A549 (cell line): ENCODE results near the gene TECR. TPM values are rescaled to one million over a fixed set of nuclear protein-coding genes. Genes with fewer than 3 reads are reported as not detected.

ENCODE experiments used
- ATAC-seq, 2 experiments: fragments of 200-7000 bp in 1 of 2; fragments of >200 bp in 1 of 2; cut with Nextera tagmentation in 1 of 2; cut with Tn5 transposase in 1 of 2; 3 replicates each; pipeline versions ENCODE4 v1.8.0 to v1.9.1; 2018 to 2020; ENCODE audit warnings: mild to moderate bottlenecking in 1 of 2, moderate library complexity in 1 of 2
- CTCF ChIA-PET: fragments of 300-600 bp; sonication (Branson Sonifier 250); formaldehyde crosslinking; extraction: SDS; loops from one replicate; lab custom pipeline; 2021; ENCODE audit warnings: antibody characterized with exemption, inconsistent platforms; lab: Yijun Ruan, JAX
- POLR2A ChIA-PET: fragments of 350-600 bp; formaldehyde crosslinking; extraction: SDS; loops from one replicate; lab custom pipeline; 2021; ENCODE audit warnings: antibody characterized with exemption, inconsistent platforms; lab: Yijun Ruan, JAX
- DNase-seq, 2 experiments: peaks; one replicate each; pipeline versions ENCODE4 v3.0.0 to v3.0.0-alpha.2; 2011 to 2016; ENCODE audit warnings: low read depth in 1 of 2, low spot score in 1 of 2
- FAIRE-seq: peaks from 2 replicates; lab custom pipeline; 2011; peaks lifted over from hg19 to GRCh38; lab: Jason Lieb, UNC
- H3K27ac ChIP-seq, 2 experiments: fragments of >200 bp; sonication (Bioruptor Twin); formaldehyde crosslinking; 3 replicates each; pipeline ENCODE4 v1.5.1; 2016 to 2017
- H3K4me1 ChIP-seq: fragments of >200 bp; sonication (Bioruptor Twin); formaldehyde crosslinking; 3 replicates; pipeline ENCODE4 v1.6.1; 2016
- H3K4me2 ChIP-seq: fragments of >200 bp; sonication (Bioruptor Twin); formaldehyde crosslinking; 3 replicates; pipeline ENCODE4 v1.6.1; 2016
- H3K4me3 ChIP-seq: fragments of >200 bp; sonication (Bioruptor Twin); formaldehyde crosslinking; 3 replicates; pipeline ENCODE4 v1.5.1; 2016
- H3K9me3 ChIP-seq: fragments of >200 bp; sonication (Bioruptor Twin); formaldehyde crosslinking; 3 replicates; pipeline ENCODE4 v1.6.1; 2016
- E2F6 ChIP-seq: IDR thresholded peaks from 2 replicates; pipeline ENCODE4 v1.6.1; 2012; ENCODE audit warnings: low read depth, borderline replicate concordance
- EHF ChIP-seq: fragments of 250-450 bp; sonication (Bioruptor Pico); IDR thresholded peaks from 2 replicates; pipeline ENCODE4 v1.5.0; 2020; ENCODE audit warnings: mild to moderate bottlenecking
- FOSL2 ChIP-seq, 2 experiments: fragments of 450-650 bp in 1 of 2; fragments of >200 bp in 1 of 2; sonication (Bioruptor Twin) in 1 of 2; formaldehyde crosslinking; IDR thresholded peaks; 2 replicates each; pipeline versions ENCODE4 v1.5.0 to v1.6.1; 2016 to 2020; ENCODE audit warnings: mild to moderate bottlenecking in 1 of 2, moderate library complexity in 1 of 2
- GATA3 ChIP-seq: IDR thresholded peaks from 2 replicates; pipeline ENCODE4 v1.6.1; 2012; ENCODE audit warnings: borderline replicate concordance
- HMGXB4 ChIP-seq: fragments of 250-450 bp; sonication (Bioruptor Pico); IDR thresholded peaks from 2 replicates; pipeline ENCODE4 v1.5.0; 2021; ENCODE audit warnings: mild to moderate bottlenecking, moderate library complexity, borderline replicate concordance
- HOXA7 ChIP-seq: fragments of 250-450 bp; sonication (Bioruptor Pico); IDR thresholded peaks from 2 replicates; pipeline ENCODE4 v1.5.0; 2020; ENCODE audit warnings: mild to moderate bottlenecking, moderate library complexity
- HOXB5 ChIP-seq: fragments of 250-450 bp; sonication (Bioruptor Pico); IDR thresholded peaks from 2 replicates; pipeline ENCODE4 v1.5.0; 2020; ENCODE audit warnings: mild to moderate bottlenecking, moderate library complexity
- JUN ChIP-seq, 2 experiments: fragments of >200 bp; sonication (Bioruptor Twin); formaldehyde crosslinking; IDR thresholded peaks; 2 replicates in 1 of 2; 3 replicates in 1 of 2; pipeline ENCODE4 v1.6.1; 2016 to 2017
- KDM1A ChIP-seq: fragments of 200-600 bp; sonication (generic); IDR thresholded peaks from 2 replicates; pipeline ENCODE4 v1.6.1; 2016; ENCODE audit warnings: low read depth, mild to moderate bottlenecking
- PHF8 ChIP-seq: fragments of 200-600 bp; sonication (generic); IDR thresholded peaks from 2 replicates; pipeline ENCODE4 v1.6.1; 2016; ENCODE audit warnings: low read depth, mild to moderate bottlenecking, antibody characterized with exemption, moderate library complexity, borderline replicate concordance
- POLR2A ChIP-seq: IDR thresholded peaks from 2 replicates; pipeline ENCODE4 v1.6.1; 2012; ENCODE audit warnings: mild to moderate bottlenecking, low read length
- RAD21 ChIP-seq, 2 experiments: fragments of >200 bp in 1 of 2; sonication (Bioruptor Twin) in 1 of 2; formaldehyde crosslinking in 1 of 2; IDR thresholded peaks in 1 of 2; conservative IDR thresholded peaks in 1 of 2; 2 replicates in 1 of 2; 3 replicates in 1 of 2; pipeline ENCODE4 v1.6.1; 2012 to 2018; ENCODE audit warnings: inconsistent platforms in 1 of 2
- RARB ChIP-seq: fragments of 250-450 bp; sonication (Bioruptor Pico); IDR thresholded peaks from 2 replicates; pipeline ENCODE4 v1.8.0; 2021; ENCODE audit warnings: mild to moderate bottlenecking, moderate library complexity
- TFCP2L1 ChIP-seq: fragments of 250-450 bp; sonication (Bioruptor Pico); IDR thresholded peaks from 2 replicates; pipeline ENCODE4 v1.5.0; 2021; ENCODE audit warnings: mild to moderate bottlenecking
- TP53 ChIP-seq: fragments of 250-450 bp; sonication (Bioruptor Pico); IDR thresholded peaks from 2 replicates; pipeline ENCODE4 v1.5.0; 2021; ENCODE audit warnings: mild to moderate bottlenecking, moderate library complexity
- ZC3H11A ChIP-seq: fragments of 450-650 bp; IDR thresholded peaks from 2 replicates; pipeline ENCODE4 v1.6.1; 2014; ENCODE audit warnings: antibody characterized with exemption, mild to moderate bottlenecking
- WGBS: methylation state at CpG from one replicate; pipeline ENCODE4 v1.1.6; 2017; ENCODE audit errors: missing lambda C conversion rate; 5-methylcytosine and 5-hydroxymethylcytosine counted together
- polyA plus RNA-seq, 4 experiments: library from polyadenylated mRNA; depleted of rRNA in 3 of 4; stranded (reverse); fragments of >200 nt; fragmentation: RNase III in 1 of 4; extraction: RNeasy Plus Mini Kit Qiagen cat#74134 plus additional on column Dnase treatment in 1 of 4; gene quantifications; 2 replicates in 3 of 4; 3 replicates in 1 of 4; pipeline ENCODE4 v1.2.3, GENCODE V29; 2011 to 2017
- TF ChIP-seq, protein P1 (sequence below): IDR thresholded peaks from 2 replicates; pipeline ENCODE4 v1.6.1; 2012
- TF ChIP-seq, protein P2 (sequence below): IDR thresholded peaks from 2 replicates; pipeline ENCODE4 v1.6.1; 2012
- TF ChIP-seq, protein P3 (sequence below): fragments of 450-650 bp; IDR thresholded peaks from 2 replicates; pipeline ENCODE4 v1.6.1; 2014; ENCODE audit warnings: antibody characterized with exemption
- TF ChIP-seq, protein P4 (sequence below): fragments of 250-450 bp; sonication (Bioruptor Pico); IDR thresholded peaks from 2 replicates; pipeline ENCODE4 v1.5.0; 2020; ENCODE audit warnings: low read depth, mild to moderate bottlenecking, moderate library complexity
- TF ChIP-seq, protein P5 (sequence below): fragments of >200 bp; sonication (Bioruptor Twin); formaldehyde crosslinking; IDR thresholded peaks from 3 replicates; pipeline ENCODE4 v1.6.1; 2016

Gene TECR
- polyA plus RNA-seq, 2 of the 4 experiments (the other 2 are of a cell fraction), result 87.7 to 139 TPM

DNA sequence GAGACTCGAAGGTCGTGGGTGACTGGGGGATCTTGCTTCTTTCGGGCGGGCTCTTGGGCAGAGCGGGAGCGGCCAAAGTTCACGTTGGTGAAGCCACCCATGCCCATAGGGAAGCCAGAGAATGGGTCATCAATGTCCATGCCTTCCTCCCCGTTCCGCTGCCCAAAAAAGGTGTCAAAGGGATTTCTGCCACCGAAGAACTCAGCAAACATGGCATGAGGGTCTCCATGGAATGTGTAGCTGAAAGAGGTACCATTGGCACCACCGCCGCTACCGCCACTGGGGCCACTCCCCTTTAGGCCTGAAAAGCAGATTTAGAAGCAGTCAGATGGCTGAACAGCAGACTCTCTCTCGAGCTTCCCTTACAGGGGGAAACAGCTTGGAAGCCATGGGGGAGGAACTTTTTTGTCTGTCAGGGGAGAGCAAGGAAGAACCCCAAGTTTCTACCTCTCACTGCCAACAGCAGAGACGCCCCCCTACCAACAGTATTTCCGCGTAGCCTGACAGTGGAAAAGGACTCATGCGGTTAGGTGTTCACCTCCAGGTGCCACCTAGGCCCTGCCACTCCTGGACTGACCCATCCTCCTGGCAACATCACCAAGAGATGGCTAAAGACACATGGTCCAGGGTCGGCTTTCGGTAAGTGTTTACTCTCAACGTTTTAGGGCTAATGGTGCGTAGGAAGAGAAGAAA is 12.5 kb upstream of the TECR start (continued):
- TF ChIP-seq, protein P1, sequence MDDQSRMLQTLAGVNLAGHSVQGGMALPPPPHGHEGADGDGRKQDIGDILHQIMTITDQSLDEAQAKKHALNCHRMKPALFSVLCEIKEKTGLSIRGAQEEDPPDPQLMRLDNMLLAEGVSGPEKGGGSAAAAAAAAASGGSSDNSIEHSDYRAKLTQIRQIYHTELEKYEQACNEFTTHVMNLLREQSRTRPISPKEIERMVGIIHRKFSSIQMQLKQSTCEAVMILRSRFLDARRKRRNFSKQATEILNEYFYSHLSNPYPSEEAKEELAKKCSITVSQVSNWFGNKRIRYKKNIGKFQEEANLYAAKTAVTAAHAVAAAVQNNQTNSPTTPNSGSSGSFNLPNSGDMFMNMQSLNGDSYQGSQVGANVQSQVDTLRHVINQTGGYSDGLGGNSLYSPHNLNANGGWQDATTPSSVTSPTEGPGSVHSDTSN, result no peak
- TF ChIP-seq E2F6 (no peak), PHF8 (no peak), EHF (no peak)
- TF ChIP-seq, protein P2, sequence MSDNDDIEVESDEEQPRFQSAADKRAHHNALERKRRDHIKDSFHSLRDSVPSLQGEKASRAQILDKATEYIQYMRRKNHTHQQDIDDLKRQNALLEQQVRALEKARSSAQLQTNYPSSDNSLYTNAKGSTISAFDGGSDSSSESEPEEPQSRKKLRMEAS, result no peak
- TF ChIP-seq, all 56 proteins: peak for 0

DNA sequence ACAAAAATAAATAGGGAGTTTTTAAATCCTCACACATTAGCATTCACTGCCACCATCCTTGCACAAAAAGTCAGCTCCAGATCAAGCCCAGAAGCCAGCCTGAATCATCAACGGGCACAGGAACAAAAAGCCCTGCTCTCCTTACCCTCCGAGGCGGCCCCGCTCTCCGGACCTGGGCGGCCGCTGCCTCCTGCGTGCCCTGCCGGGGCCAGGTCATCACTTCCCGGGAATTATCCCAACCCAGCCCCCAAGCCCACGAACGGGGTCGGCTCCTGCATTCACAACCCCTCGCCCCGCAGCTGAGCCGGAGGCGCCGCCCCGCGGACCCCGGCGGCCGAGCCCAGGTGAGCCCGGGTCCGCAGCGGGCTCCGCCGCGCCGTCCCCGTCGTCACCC is 12.0 kb upstream of the TECR start:
- no peak for DNase-seq
- no peak for ATAC-seq
- Histone ChIP-seq H3K4me1 (peaks cover 70% of the 10 kb centered on the region), H3K9me3 (no peaks in the 10 kb centered on the region), H3K4me3 (peak overlapping the region; percentile 100), H3K4me2 (peak overlapping the region; percentile 93), H3K27ac (peak overlapping the region; percentile 99 to 100)
- ChIA-PET POLR2A (interaction anchor here (1.4 to 3.2 kb wide), 5 partner anchors 10 to 21 kb away, joined by 4 to 112 read pairs (median 11); partner anchors contain the start of gene GIPC1), CTCF (interaction anchor here (0.7 to 3.5 kb wide), 2 partner anchors 12 to 26 kb away, joined by 3 to 17 read pairs; no protein-coding TSS in a partner anchor)
- WGBS, result 0% methylated on average over 2 of the region's 32 CpGs
- no peak for FAIRE-seq
- no peak for TF ChIP-seq FOSL2 (IDR thresholded peaks at IDR 0.05)
- no peak for TF ChIP-seq FOSL2 (CRISPR knock-in tag; IDR thresholded peaks at IDR 0.05)
- no peak for TF ChIP-seq JUN (IDR thresholded peaks at IDR 0.05)
- no peak for TF ChIP-seq HMGXB4 (CRISPR knock-in tag)
- TF ChIP-seq, protein P3, sequence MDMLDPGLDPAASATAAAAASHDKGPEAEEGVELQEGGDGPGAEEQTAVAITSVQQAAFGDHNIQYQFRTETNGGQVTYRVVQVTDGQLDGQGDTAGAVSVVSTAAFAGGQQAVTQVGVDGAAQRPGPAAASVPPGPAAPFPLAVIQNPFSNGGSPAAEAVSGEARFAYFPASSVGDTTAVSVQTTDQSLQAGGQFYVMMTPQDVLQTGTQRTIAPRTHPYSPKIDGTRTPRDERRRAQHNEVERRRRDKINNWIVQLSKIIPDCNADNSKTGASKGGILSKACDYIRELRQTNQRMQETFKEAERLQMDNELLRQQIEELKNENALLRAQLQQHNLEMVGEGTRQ, result no peak
- TF ChIP-seq, protein P4, sequence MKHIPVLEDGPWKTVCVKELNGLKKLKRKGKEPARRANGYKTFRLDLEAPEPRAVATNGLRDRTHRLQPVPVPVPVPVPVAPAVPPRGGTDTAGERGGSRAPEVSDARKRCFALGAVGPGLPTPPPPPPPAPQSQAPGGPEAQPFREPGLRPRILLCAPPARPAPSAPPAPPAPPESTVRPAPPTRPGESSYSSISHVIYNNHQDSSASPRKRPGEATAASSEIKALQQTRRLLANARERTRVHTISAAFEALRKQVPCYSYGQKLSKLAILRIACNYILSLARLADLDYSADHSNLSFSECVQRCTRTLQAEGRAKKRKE (CRISPR knock-in tag), result no peak

DNA sequence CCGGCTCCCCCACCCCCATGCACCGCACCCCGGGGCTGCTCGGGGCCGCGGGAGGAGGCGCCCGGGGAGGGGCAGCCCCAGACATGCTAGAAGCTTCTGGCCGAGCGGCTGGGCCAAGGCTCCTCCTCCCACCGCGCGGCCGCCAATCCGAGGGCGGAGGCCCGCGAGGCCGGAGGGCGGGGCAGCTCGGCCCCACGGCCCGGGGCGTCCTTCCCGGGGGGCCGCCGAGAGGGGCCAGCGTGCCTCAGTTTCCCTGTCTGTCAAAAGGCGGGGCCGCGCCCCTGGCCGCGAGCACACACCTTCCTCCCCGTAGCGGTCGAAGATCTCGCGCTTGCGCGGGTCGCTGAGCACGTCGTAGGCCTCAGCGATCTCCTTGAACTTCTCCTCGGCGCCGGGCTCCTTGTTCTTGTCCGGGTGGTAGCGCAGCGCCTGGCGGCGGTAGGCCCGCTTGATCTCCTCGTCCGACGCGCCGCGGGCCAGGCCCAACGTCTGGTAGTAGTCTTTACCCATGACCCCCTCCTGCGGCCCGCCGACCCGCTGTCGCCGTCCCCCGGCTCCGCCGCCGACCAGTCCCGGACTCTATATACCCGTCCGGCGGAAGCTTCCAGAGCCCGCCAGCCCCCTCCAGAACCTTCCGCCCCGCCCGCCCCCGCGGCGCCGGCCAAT is 11.4 kb upstream of the TECR start, which contains the start of gene DNAJB1:
DNAJB1 (minus strand) TSS at position 558 of the 666 bp plus-strand sequence; CDS start at position 510, 48 bp downstream.
- peak within 1 kb of the TSS; percentile 99 to 100 for H3K27ac ChIP-seq
- CTCF ChIA-PET, result interaction anchor here (0.7 to 3.5 kb wide), 4 partner anchors 11 to 38 kb away, joined by 3 to 17 read pairs (median 3); no protein-coding TSS in a partner anchor
- FAIRE-seq, result no peak
- POLR2A ChIA-PET, result interaction anchor here (0.6 to 3.2 kb wide), 9 partner anchors 9 to 381 kb away, joined by 3 to 112 read pairs (median 7); partner anchors contain the start of gene GIPC1
- ATAC-seq, result peak; percentile 77 to 79
- 6% methylated on average over 19 of the region's 82 CpGs for WGBS
- peak within 1 kb of the TSS; percentile 93 for H3K4me2 ChIP-seq
- H3K4me1 ChIP-seq, result peaks cover 66% of the 10 kb centered on the region
- H3K9me3 ChIP-seq, result no peaks in the 10 kb centered on the region
- DNase-seq, result peak; percentile 64 to 75
- H3K4me3 ChIP-seq, result peak within 1 kb of the TSS; percentile 100
- TF ChIP-seq TFCP2L1 (CRISPR knock-in tag), result peak; percentile 83
- no peak for TF ChIP-seq HOXA7 (CRISPR knock-in tag)
- 0 out of 2 replicates have a peak, but pooled peaks have one; percentile 29 for TF ChIP-seq E2F6
- TF ChIP-seq RARB (CRISPR knock-in tag), result 0 out of 2 replicates have a peak, but pooled peaks have one; percentile 60
- TF ChIP-seq, protein P2, result peak; percentile 38; the same call in 1 of the 2 replicates
- TF ChIP-seq, protein P5, sequence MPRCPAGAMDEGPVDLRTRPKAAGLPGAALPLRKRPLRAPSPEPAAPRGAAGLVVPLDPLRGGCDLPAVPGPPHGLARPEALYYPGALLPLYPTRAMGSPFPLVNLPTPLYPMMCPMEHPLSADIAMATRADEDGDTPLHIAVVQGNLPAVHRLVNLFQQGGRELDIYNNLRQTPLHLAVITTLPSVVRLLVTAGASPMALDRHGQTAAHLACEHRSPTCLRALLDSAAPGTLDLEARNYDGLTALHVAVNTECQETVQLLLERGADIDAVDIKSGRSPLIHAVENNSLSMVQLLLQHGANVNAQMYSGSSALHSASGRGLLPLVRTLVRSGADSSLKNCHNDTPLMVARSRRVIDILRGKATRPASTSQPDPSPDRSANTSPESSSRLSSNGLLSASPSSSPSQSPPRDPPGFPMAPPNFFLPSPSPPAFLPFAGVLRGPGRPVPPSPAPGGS, result peak; percentile 88; the same call in 2 of the 3 replicates
- TF ChIP-seq, protein P1, result peak; percentile 74; the same call in 1 of the 2 replicates
- 0 out of 2 replicates have a peak, but pooled peaks have one; percentile 13 for TF ChIP-seq GATA3
- no peak for TF ChIP-seq ZC3H11A
- no peak for TF ChIP-seq RAD21 (conservative IDR thresholded peaks at IDR 0.05 in 1 of 2, IDR thresholded peaks at IDR 0.05 in 1 of 2)
- TF ChIP-seq POLR2A, result peak; percentile 99
- peak; percentile 81; the same call in 1 of the 2 replicates for TF ChIP-seq TP53
- TF ChIP-seq JUN (IDR thresholded peaks at IDR 0.05), result peak; percentile 67 to 93; a peak in 4 of 5 replicates
- peak; percentile 49; the same call in 1 of the 2 replicates for TF ChIP-seq HOXB5 (CRISPR knock-in tag)
- TF ChIP-seq KDM1A, result no peak
